K562 (cell line): ENCODE data around the gene PPA1. TPM values are rescaled to one million over a fixed set of nuclear protein-coding genes. Genes with fewer than 3 reads are reported as not detected.

Experiments used
- ATAC-seq: fragments of 200-7000 bp; cut with Tn5 transposase; 3 replicates; pipeline ENCODE4 v1.9.1; 2020; ENCODE audit warnings: moderate library complexity
- BruUV-seq: library from RNA; stranded (reverse); fragments of 400-500 nt; replicated peaks from 2 replicates; lab custom pipeline; 2021; lab: Mats Ljungman, UMichigan
- CTCF ChIA-PET: fragments of 300-600 bp; formaldehyde crosslinking; extraction: SDS; loops from one replicate; lab custom pipeline; 2021; ENCODE audit warnings: low intra/inter-chr PET ratio; lab: Yijun Ruan, JAX
- POLR2A ChIA-PET: fragments of 300-600, 350-650 bp; sonication (Branson Sonifier 250); formaldehyde crosslinking; extraction: SDS; loops from one replicate; lab custom pipeline; 2021; ENCODE audit warnings: antibody characterized with exemption, inconsistent platforms; lab: Yijun Ruan, JAX
- DNase-seq, 4 experiments: peaks; one replicate each; pipeline versions ENCODE4 v3.0.0 to v3.0.0-alpha.2; 2011 to 2018; ENCODE audit warnings: low spot score in 3 of 4, mixed read lengths in 3 of 4; ENCODE audit errors: extremely low read depth in 1 of 4
- FAIRE-seq: peaks from 2 replicates; lab custom pipeline; 2011; peaks lifted over from hg19 to GRCh38; lab: Jason Lieb, UNC
- H2AFZ ChIP-seq: 2 replicates; pipeline ENCODE4 v1.6.0; 2011; ENCODE audit warnings: low read depth, low read length, control low read depth, inconsistent platforms
- H3K27ac ChIP-seq: fragments of 200-600 bp; 3 replicates; pipeline ENCODE4 v1.8.0; 2011; ENCODE audit warnings: low read depth, mild to moderate bottlenecking, control low read depth, inconsistent platforms, low read length, moderate library complexity, mixed read lengths; ENCODE audit errors: extremely low read depth
- H3K27me3 ChIP-seq, 2 experiments: fragments of 300-600 bp in 1 of 2; 2 replicates in 1 of 2; 3 replicates in 1 of 2; pipeline versions ENCODE4 v1.6.0 to v1.8.0; 2011; ENCODE audit warnings: inconsistent platforms in 2 of 2, low read length in 2 of 2, mild to moderate bottlenecking in 1 of 2, mixed read lengths in 1 of 2, moderate library complexity in 1 of 2; ENCODE audit not compliant: control insufficient read depth in 2 of 2, insufficient read depth in 2 of 2
- H3K36me3 ChIP-seq: fragments of 300-600 bp; 3 replicates; pipeline ENCODE4 v1.8.0; 2011; ENCODE audit warnings: mild to moderate bottlenecking, low read length, inconsistent platforms; ENCODE audit not compliant: control insufficient read depth, insufficient read depth
- H3K4me1 ChIP-seq, 2 experiments: fragments of 200-600 bp in 1 of 2; replicated peaks in 1 of 2; 2 replicates in 1 of 2; 3 replicates in 1 of 2; pipeline versions ENCODE4 v1.5.1 to v1.8.0; 2011; ENCODE audit warnings: inconsistent platforms in 2 of 2, low read length in 2 of 2, mild to moderate bottlenecking in 1 of 2, mixed read lengths in 1 of 2, moderate library complexity in 1 of 2; ENCODE audit not compliant: control insufficient read depth in 2 of 2, insufficient read depth in 2 of 2
- H3K4me2 ChIP-seq: 2 replicates; pipeline ENCODE4 v1.6.1; 2011; ENCODE audit warnings: low read length, control low read depth, inconsistent platforms, mixed read lengths; ENCODE audit not compliant: insufficient read depth
- H3K4me3 ChIP-seq: fragments of 200-600 bp; sonication (generic), shearing (Covaris generic); 2 replicates; pipeline ENCODE4 v1.5.1; 2016; ENCODE audit warnings: control low read depth, inconsistent platforms
- H3K79me2 ChIP-seq: fragments of 200-600 bp; 3 replicates; pipeline ENCODE4 v1.8.0; 2011; ENCODE audit warnings: low read length, inconsistent platforms; ENCODE audit not compliant: control insufficient read depth, insufficient read depth
- H3K9ac ChIP-seq, 2 experiments: 2 replicates each; pipeline versions ENCODE4 v1.6.0 to v1.6.1; 2011; ENCODE audit warnings: low read depth in 2 of 2, low read length in 2 of 2, control low read depth in 1 of 2, inconsistent platforms in 1 of 2, mild to moderate bottlenecking in 1 of 2, mixed read lengths in 1 of 2; ENCODE audit not compliant: insufficient read depth in 1 of 2
- H3K9me1 ChIP-seq: one replicate; pipeline ENCODE4 v1.6.0; 2011; ENCODE audit warnings: inconsistent platforms, mild to moderate bottlenecking, low read length, moderate library complexity; ENCODE audit not compliant: control insufficient read depth, insufficient read depth
- H3K9me3 ChIP-seq: replicated peaks from 2 replicates; pipeline ENCODE4 v1.5.1; 2011; ENCODE audit warnings: low read depth, low read length, inconsistent platforms; ENCODE audit not compliant: control insufficient read depth, insufficient read depth
- H4K20me1 ChIP-seq: replicated peaks from 2 replicates; pipeline ENCODE4 v1.6.1; 2011; ENCODE audit warnings: low read length, inconsistent platforms, mixed read lengths; ENCODE audit not compliant: control insufficient read depth, insufficient read depth
- CTCF ChIP-seq, 3 experiments: IDR thresholded peaks in 2 of 3; conservative IDR thresholded peaks in 1 of 3; 2 replicates each; pipeline ENCODE4 v1.5.1; 2011 to 2012; ENCODE audit warnings: low read length in 3 of 3, mild to moderate bottlenecking in 3 of 3, control low read depth in 2 of 3, improper control_type of control experiment in 1 of 3, inconsistent platforms in 1 of 3, low read depth in 1 of 3, mixed read lengths in 1 of 3, moderate library complexity in 1 of 3; ENCODE audit not compliant: insufficient read depth in 2 of 3
- DMBX1 ChIP-seq: fragments of 250-450 bp; sonication (Bioruptor Pico); IDR thresholded peaks from 2 replicates; pipeline ENCODE4 v1.8.0; 2022; ENCODE audit warnings: inconsistent platforms, mild to moderate bottlenecking, moderate library complexity, borderline replicate concordance
- ILK ChIP-seq: fragments of 450-650 bp; IDR thresholded peaks from 2 replicates; pipeline ENCODE4 v1.6.1; 2016; ENCODE audit warnings: missing genetic modification characterization, low read depth, mild to moderate bottlenecking, missing compliant biosample characterization, moderate library complexity, borderline replicate concordance
- NR2C1 ChIP-seq, 2 experiments: fragments of 450-650 bp; IDR thresholded peaks; 2 replicates each; pipeline ENCODE4 v1.6.1; 2017; ENCODE audit warnings: mild to moderate bottlenecking in 2 of 2, antibody characterized with exemption in 1 of 2, inconsistent platforms in 1 of 2, missing compliant biosample characterization in 1 of 2, missing genetic modification characterization in 1 of 2
- RBFOX2 ChIP-seq: fragments of 200-400 bp; formaldehyde crosslinking; IDR thresholded peaks from 2 replicates; pipeline ENCODE4 v1.6.1; 2017; ENCODE audit warnings: low read depth, mild to moderate bottlenecking, low read length, moderate library complexity
- SIRT6 ChIP-seq: IDR thresholded peaks from one replicate; pipeline ENCODE4 v1.6.1; 2012; ENCODE audit warnings: low read depth, mild to moderate bottlenecking, control low read depth, inconsistent platforms, low read length, moderate library complexity
- ZFP30 ChIP-seq: fragments of 250-450 bp; sonication (Bioruptor Pico); IDR thresholded peaks from 2 replicates; pipeline ENCODE4 v1.8.0; 2022; ENCODE audit warnings: moderate library complexity, mild to moderate bottlenecking, inconsistent platforms, borderline replicate concordance
- WGBS: fragments of 100-300 bp; shearing (Covaris generic); methylation state at CpG from one replicate; pipeline ENCODE4 v1.1.6; 2016; ENCODE audit warnings: low coverage, mixed read lengths; ENCODE audit not compliant: insufficient coverage; ENCODE audit errors: missing lambda C conversion rate; 5-methylcytosine and 5-hydroxymethylcytosine counted together
- in situ Hi-C: fragments of 300-500 bp; cut with MboI; formaldehyde crosslinking; loops from 4 replicates; pipeline ENCODE4 v1.15.0; 2018; ENCODE audit warnings: inconsistent platforms, mixed read lengths
- intact Hi-C: fragments of 100-400 bp; cut with micrococcal nuclease; formaldehyde crosslinking; loops from 2 replicates; pipeline ENCODE4 v1.14.2; 2022
- polyA plus RNA-seq, 8 experiments: library from polyadenylated mRNA; depleted of rRNA in 4 of 8; stranded (reverse) in 5 of 8; unstranded in 3 of 8; fragments of >200 nt; fragmentation: Nextera tagmentation in 2 of 8; fragmentation: Illumina TruSeq in 1 of 8; extraction: Ambion mirVana in 2 of 8; extraction: Trizol in 1 of 8; gene quantifications; 2 replicates each; pipeline versions ENCODE4 v1.2.1 to v1.2.3, GENCODE V29; 2011 to 2014; ENCODE audit warnings: inconsistent platforms in 1 of 8, missing spikeins in 1 of 8
- total RNA-seq, 7 experiments: library from RNA; depleted of rRNA in 6 of 7; stranded (reverse); fragments of >200 nt in 6 of 7; fragmentation: Illumina TruSeq in 2 of 7; extraction: Trizol in 2 of 7; gene quantifications; 2 replicates each; pipeline versions ENCODE4 v1.2.1 to v1.2.3, GENCODE V29; 2011 to 2021; ENCODE audit warnings: low replicate concordance in 1 of 7

The PPA1 gene
- total and polyA plus RNA-seq, 9 of the 15 experiments (the other 6 are each of a cell fraction or from before 2014, with no cell fraction given), result 301 to 635 (median 471) TPM

- no TSS peak for BruUV-seq
- no peak overlapping the region for H2AFZ ChIP-seq
- in situ Hi-C loops (no loop called here), intact Hi-C loops (no loop called here)
- peaks cover 5% of the 10 kb centered on the region; the same call in 1 of the 2 replicates for H4K20me1 ChIP-seq
- H3K79me2 ChIP-seq, result no peaks in the 10 kb centered on the region
- no peak overlapping the region for H3K4me2 ChIP-seq
- no peak for FAIRE-seq
- H3K9ac ChIP-seq, result no peak overlapping the region
- H3K4me3 ChIP-seq, result no peak overlapping the region
- H3K36me3 ChIP-seq, result no peaks in the 10 kb centered on the region
- 0% methylated on average over 1 of the region's 1 CpG for WGBS
- H3K9me3 ChIP-seq, result no peaks in the 10 kb centered on the region
- H3K9me1 ChIP-seq, result no peaks in the 10 kb centered on the region
- POLR2A ChIA-PET, result interaction anchor here (0.6 kb wide), 1 partner anchor 10 kb away, joined by 3 read pairs; no protein-coding TSS in a partner anchor
- no peak for TF ChIP-seq ILK
- peak in 2 of 3 experiments; percentile 16 to 26; a peak in 2 of 6 replicates for TF ChIP-seq CTCF (IDR thresholded peaks at IDR 0.05 in 2 of 3, conservative IDR thresholded peaks at IDR 0.05 in 1 of 3; ENCODE audit: insufficient read depth in 2 of 3, low read depth in 1 of 3, low read length in 3 of 3)
- TF ChIP-seq, all 486 proteins: peak for 1
- Histone ChIP-seq H3K27me3 (peaks cover 19 to 48% of the 10 kb centered on the region in 2 experiments), H3K27ac (no peak overlapping the region), H3K4me1 (peaks cover 0 to 8% of the 10 kb centered on the region in 2 experiments; a peak in 3 of 5 replicates)
- CTCF ChIA-PET, result no interaction called here
- DNase-seq, result no peak
- ATAC-seq, result no peak
These were observed 27.0 kb upstream of the PPA1 start for GRCh38 chr10:70260259-70260658.

DNA sequence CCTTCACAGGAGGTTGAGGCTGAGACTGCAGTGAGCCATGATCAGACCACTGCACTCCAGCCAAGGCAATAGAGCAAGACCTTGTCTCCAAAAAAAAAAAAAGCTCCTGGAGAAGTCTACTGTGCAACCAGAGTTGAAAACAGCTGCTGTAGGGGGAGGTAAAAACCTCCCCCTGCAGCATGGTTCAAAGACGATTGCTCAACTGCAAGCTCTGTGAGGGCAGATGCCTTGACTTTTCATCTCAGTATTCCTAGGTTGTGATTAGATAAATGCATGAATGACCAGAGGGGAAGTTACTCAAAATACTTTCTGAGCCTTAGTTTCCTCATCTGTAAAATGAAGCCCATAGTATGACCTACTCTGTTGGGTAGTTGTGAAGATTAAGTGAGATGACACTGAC is 25.0 kb upstream of the PPA1 start:
- no peaks in the 10 kb centered on the region for H3K9me3 ChIP-seq
- H3K27me3 ChIP-seq, result peaks cover 28 to 52% of the 10 kb centered on the region in 2 experiments
- H2AFZ ChIP-seq, result no peak overlapping the region
- FAIRE-seq (no peak), ATAC-seq (no peak)
- H3K36me3 ChIP-seq, result no peaks in the 10 kb centered on the region
- POLR2A ChIA-PET, result no interaction called here
- no peak overlapping the region for H3K9ac ChIP-seq
- H4K20me1 ChIP-seq, result no peaks in the 10 kb centered on the region
- no peaks in the 10 kb centered on the region for H3K9me1 ChIP-seq
- in situ Hi-C loops, result no loop called here
- no peak overlapping the region for H3K4me2 ChIP-seq
- intact Hi-C loops, result no loop called here
- BruUV-seq, result no TSS peak
- H3K4me1 ChIP-seq, result peaks cover 0 to 15% of the 10 kb centered on the region in 2 experiments; a peak in 3 of 5 replicates
- WGBS, result 0% methylated on average over 1 of the region's 1 CpG
- TF ChIP-seq SIRT6 (no peak), NR2C1 (IDR thresholded peaks at IDR 0.05) (no peak), NR2C1 (tag; IDR thresholded peaks at IDR 0.05) (no peak), DMBX1 (CRISPR knock-in tag) (no peak), ZFP30 (CRISPR knock-in tag) (no peak), RBFOX2 (no peak)
- TF ChIP-seq, all 486 proteins: peak for 0
- no peak for DNase-seq
- CTCF ChIA-PET, result no interaction called here
- no peak overlapping the region for H3K4me3 ChIP-seq
- no peaks in the 10 kb centered on the region for H3K79me2 ChIP-seq
- H3K27ac ChIP-seq, result no peak overlapping the region
